Liver (tissue), 9 donors: ENCODE results near the gene MED26. TPM values are rescaled to one million over a fixed set of nuclear protein-coding genes. Genes with fewer than 3 reads are reported as not detected.

Experiments
- DNase-seq: peaks from one replicate; pipeline ENCODE4 v3.0.0-alpha.2; 2017; ENCODE audit warnings: low spot score
- H3K27ac ChIP-seq, 2 donors: one replicate each; pipeline ENCODE4 v1.7.0; 2013; ENCODE audit warnings: inconsistent platforms in 2 of 2, low read length in 2 of 2, control low read depth in 1 of 2, low read depth in 1 of 2, mild to moderate bottlenecking in 1 of 2
- H3K27me3 ChIP-seq, 4 donors: one replicate each; pipeline versions ENCODE4 v1.6.1 to v1.7.0; 2013; ENCODE audit warnings: low read length in 3 of 4, inconsistent platforms in 1 of 4, mild to moderate bottlenecking in 1 of 4, moderate library complexity in 1 of 4; ENCODE audit not compliant: control insufficient read depth in 4 of 4, insufficient read depth in 4 of 4
- H3K36me3 ChIP-seq, 4 donors: one replicate each; pipeline versions ENCODE4 v1.6.1 to v1.7.0; 2013; ENCODE audit warnings: low read length in 3 of 4, mild to moderate bottlenecking in 3 of 4, low read depth in 1 of 4, moderate library complexity in 1 of 4; ENCODE audit not compliant: control insufficient read depth in 4 of 4, insufficient read depth in 3 of 4
- H3K4me1 ChIP-seq, 4 donors: one replicate each; pipeline versions ENCODE4 v1.6.1 to v1.7.0; 2013; ENCODE audit warnings: low read length in 3 of 4, mild to moderate bottlenecking in 3 of 4, moderate library complexity in 1 of 4; ENCODE audit not compliant: control insufficient read depth in 4 of 4, insufficient read depth in 4 of 4
- H3K4me3 ChIP-seq, 3 donors: one replicate each; pipeline versions ENCODE4 v1.6.1 to v1.7.0; 2013; ENCODE audit warnings: low read length in 3 of 3, control low read depth in 1 of 3, low read depth in 1 of 3, mild to moderate bottlenecking in 1 of 3
- H3K9ac ChIP-seq, 2 donors: one replicate each; pipeline ENCODE4 v1.7.0; 2013; ENCODE audit warnings: low read length in 2 of 2, mild to moderate bottlenecking in 2 of 2, moderate library complexity in 2 of 2, control low read depth in 1 of 2, low read depth in 1 of 2
- H3K9me3 ChIP-seq, 4 donors: one replicate each; pipeline versions ENCODE4 v1.6.1 to v1.7.0; 2013; ENCODE audit warnings: low read length in 3 of 4; ENCODE audit not compliant: control insufficient read depth in 4 of 4
- EGR1 ChIP-seq, 2 donors: IDR thresholded peaks; 2 replicates each; pipeline ENCODE4 v1.6.1; 2016 to 2018; ENCODE audit warnings: antibody characterized with exemption in 2 of 2, low read depth in 2 of 2
- FOXA1 ChIP-seq: IDR thresholded peaks from 2 replicates; pipeline ENCODE4 v1.6.1; 2016; ENCODE audit warnings: antibody characterized with exemption
- FOXA2 ChIP-seq: IDR thresholded peaks from 2 replicates; pipeline ENCODE4 v1.6.1; 2016; ENCODE audit warnings: antibody characterized with exemption
- GABPA ChIP-seq, 2 donors: IDR thresholded peaks in 1 of 2; conservative IDR thresholded peaks in 1 of 2; 2 replicates each; pipeline ENCODE4 v1.6.1; 2016; ENCODE audit warnings: antibody characterized with exemption in 2 of 2, mild to moderate bottlenecking in 1 of 2, moderate library complexity in 1 of 2
- HNF4A ChIP-seq, 2 donors: conservative IDR thresholded peaks; 2 replicates each; pipeline ENCODE4 v1.6.1; 2016; ENCODE audit warnings: antibody characterized with exemption in 2 of 2, mild to moderate bottlenecking in 2 of 2
- HNF4G ChIP-seq: IDR thresholded peaks from 2 replicates; pipeline ENCODE4 v1.6.1; 2016; ENCODE audit warnings: antibody characterized with exemption
- JUND ChIP-seq, 2 donors: IDR thresholded peaks; 2 replicates each; pipeline ENCODE4 v1.6.1; 2016; ENCODE audit warnings: antibody characterized with exemption in 2 of 2
- NR2F2 ChIP-seq: IDR thresholded peaks from 2 replicates; pipeline ENCODE4 v1.6.1; 2016; ENCODE audit warnings: antibody characterized with exemption
- RAD21 ChIP-seq, 2 donors: IDR thresholded peaks; 2 replicates each; pipeline ENCODE4 v1.6.1; 2016; ENCODE audit warnings: antibody characterized with exemption in 2 of 2, mild to moderate bottlenecking in 2 of 2
- RXRA ChIP-seq, 2 donors: IDR thresholded peaks; 2 replicates each; pipeline ENCODE4 v1.6.1; 2017 to 2018; ENCODE audit warnings: antibody characterized with exemption in 2 of 2, mild to moderate bottlenecking in 1 of 2
- SP1 ChIP-seq: IDR thresholded peaks from 2 replicates; pipeline ENCODE4 v1.6.1; 2018; ENCODE audit warnings: antibody characterized with exemption, mild to moderate bottlenecking
- TAF1 ChIP-seq: conservative IDR thresholded peaks from 2 replicates; pipeline ENCODE4 v1.6.1; 2016; ENCODE audit warnings: antibody characterized with exemption, mild to moderate bottlenecking
- YY1 ChIP-seq: IDR thresholded peaks from 2 replicates; pipeline ENCODE4 v1.6.1; 2016; ENCODE audit warnings: antibody characterized with exemption, mild to moderate bottlenecking
- WGBS: extraction: QIAGEN DNeasy Blood & Tissue Kit; methylation state at CpG from one replicate; pipeline ENCODE4 v1.1.7; 2013; 5-methylcytosine and 5-hydroxymethylcytosine counted together
- polyA plus RNA-seq, 2 donors: library from polyadenylated mRNA; stranded (reverse) in 1 of 2; unstranded in 1 of 2; fragments of 200-250 nt in 1 of 2; fragments of >200 nt in 1 of 2; fragmentation: Nextera tagmentation in 1 of 2; extraction: Ambion mirVana in 1 of 2; gene quantifications; one replicate each; pipeline versions ENCODE4 v1.2.1 to v1.2.3, GENCODE V29; 2013 to 2015
- total RNA-seq, 2 donors: library from RNA; depleted of rRNA; stranded (reverse); fragments of >200 nt; gene quantifications; one replicate each; pipeline ENCODE4 v1.2.3, GENCODE V29; 2014
- TF ChIP-seq, protein P1 (sequence below): IDR thresholded peaks from 2 replicates; pipeline ENCODE4 v1.6.1; 2016; ENCODE audit warnings: antibody characterized with exemption, mild to moderate bottlenecking
- TF ChIP-seq, protein P2 (sequence below): IDR thresholded peaks from 2 replicates; pipeline ENCODE4 v1.6.1; 2016; ENCODE audit warnings: antibody characterized with exemption
- TF ChIP-seq, protein P3 (sequence below): IDR thresholded peaks from 2 replicates; pipeline ENCODE4 v1.6.1; 2016; ENCODE audit warnings: antibody characterized with exemption
- TF ChIP-seq, protein P4 (sequence below): fragments of 150-350 bp; IDR thresholded peaks from 2 replicates; pipeline ENCODE4 v1.5.1; 2017; ENCODE audit warnings: improper control_type of control experiment, low read depth, low read length; ENCODE audit not compliant: missing input control
- TF ChIP-seq, protein P5 (sequence below): IDR thresholded peaks from 2 replicates; pipeline ENCODE4 v1.6.1; 2016; ENCODE audit warnings: antibody characterized with exemption
- donor health status: healthy.
- donor health status: healthy.
- donor health status: healthy.
- donor health status: healthy.
- donor health status: healthy.

MED26 gene
- total and polyA plus RNA-seq, 4 donors: 1.5 to 3.8 (median 3.2) TPM

DNA sequence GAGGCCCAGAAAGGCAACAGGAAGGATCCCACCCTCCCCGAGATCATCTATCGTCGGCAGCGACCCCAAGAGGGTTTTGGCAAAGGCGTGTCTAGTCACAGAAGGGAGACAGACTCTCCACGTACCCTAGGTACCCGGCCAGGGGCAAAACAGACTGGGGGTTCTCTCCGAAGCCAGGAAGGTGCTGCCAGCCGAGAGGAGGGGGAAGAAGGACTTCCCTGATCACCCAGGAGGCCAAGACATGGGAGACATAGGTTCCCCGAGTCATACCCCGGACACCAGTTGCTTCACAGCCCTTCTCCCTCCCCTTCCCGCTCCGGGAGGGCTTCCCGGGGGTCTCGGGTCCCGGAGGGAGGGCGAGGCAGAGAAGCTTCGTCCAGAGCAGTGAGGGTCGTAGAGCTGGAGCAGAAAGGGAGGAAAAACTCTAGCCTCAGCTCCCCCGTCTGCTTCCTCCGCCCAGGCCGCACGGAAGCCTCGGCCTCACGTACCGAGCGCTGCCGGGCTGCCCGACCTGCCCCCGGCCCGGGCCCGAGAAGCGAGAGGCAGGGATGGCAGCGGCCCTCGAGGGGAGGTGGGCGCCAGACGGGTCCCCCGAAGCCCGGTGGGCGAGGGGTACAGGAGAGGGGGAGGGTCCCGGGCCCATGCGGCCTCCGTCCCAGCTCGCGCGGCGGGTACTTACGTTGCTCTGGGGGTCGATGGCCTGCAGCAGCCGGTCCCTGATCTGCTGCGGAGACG lies 644 bp downstream of the MED26 start:
- H3K27me3 ChIP-seq: no peaks in the 10 kb centered on the region
- under 1% methylated on average over 52 of the region's 52 CpGs for WGBS
- DNase-seq: peak; percentile 41
- peaks cover 4 to 45% (median 32%) of the 10 kb centered on the region in 4 donors for H3K4me1 ChIP-seq
- peaks cover 0 to 8% (median 4%) of the 10 kb centered on the region in 4 donors for H3K36me3 ChIP-seq
- peak overlapping the region; percentile 37 to 70 for H3K27ac ChIP-seq
- TF ChIP-seq FOXA1 (no peak), TAF1 (no peak), NR2F2 (no peak), JUND (IDR thresholded peaks at IDR 0.05) (no peak), SP1 (no peak), YY1 (no peak), GABPA (IDR thresholded peaks at IDR 0.05 in 1 of 2, conservative IDR thresholded peaks at IDR 0.05 in 1 of 2) (no peak), FOXA2 (no peak), HNF4G (no peak)
- TF ChIP-seq, protein P1, sequence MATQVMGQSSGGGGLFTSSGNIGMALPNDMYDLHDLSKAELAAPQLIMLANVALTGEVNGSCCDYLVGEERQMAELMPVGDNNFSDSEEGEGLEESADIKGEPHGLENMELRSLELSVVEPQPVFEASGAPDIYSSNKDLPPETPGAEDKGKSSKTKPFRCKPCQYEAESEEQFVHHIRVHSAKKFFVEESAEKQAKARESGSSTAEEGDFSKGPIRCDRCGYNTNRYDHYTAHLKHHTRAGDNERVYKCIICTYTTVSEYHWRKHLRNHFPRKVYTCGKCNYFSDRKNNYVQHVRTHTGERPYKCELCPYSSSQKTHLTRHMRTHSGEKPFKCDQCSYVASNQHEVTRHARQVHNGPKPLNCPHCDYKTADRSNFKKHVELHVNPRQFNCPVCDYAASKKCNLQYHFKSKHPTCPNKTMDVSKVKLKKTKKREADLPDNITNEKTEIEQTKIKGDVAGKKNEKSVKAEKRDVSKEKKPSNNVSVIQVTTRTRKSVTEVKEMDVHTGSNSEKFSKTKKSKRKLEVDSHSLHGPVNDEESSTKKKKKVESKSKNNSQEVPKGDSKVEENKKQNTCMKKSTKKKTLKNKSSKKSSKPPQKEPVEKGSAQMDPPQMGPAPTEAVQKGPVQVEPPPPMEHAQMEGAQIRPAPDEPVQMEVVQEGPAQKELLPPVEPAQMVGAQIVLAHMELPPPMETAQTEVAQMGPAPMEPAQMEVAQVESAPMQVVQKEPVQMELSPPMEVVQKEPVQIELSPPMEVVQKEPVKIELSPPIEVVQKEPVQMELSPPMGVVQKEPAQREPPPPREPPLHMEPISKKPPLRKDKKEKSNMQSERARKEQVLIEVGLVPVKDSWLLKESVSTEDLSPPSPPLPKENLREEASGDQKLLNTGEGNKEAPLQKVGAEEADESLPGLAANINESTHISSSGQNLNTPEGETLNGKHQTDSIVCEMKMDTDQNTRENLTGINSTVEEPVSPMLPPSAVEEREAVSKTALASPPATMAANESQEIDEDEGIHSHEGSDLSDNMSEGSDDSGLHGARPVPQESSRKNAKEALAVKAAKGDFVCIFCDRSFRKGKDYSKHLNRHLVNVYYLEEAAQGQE: no peak
- TF ChIP-seq, protein P2, sequence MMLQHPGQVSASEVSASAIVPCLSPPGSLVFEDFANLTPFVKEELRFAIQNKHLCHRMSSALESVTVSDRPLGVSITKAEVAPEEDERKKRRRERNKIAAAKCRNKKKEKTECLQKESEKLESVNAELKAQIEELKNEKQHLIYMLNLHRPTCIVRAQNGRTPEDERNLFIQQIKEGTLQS: no peak
- peak overlapping the region; percentile 91 to 99 (median 97) for H3K4me3 ChIP-seq
- no peaks in the 10 kb centered on the region for H3K9me3 ChIP-seq
- H3K9ac ChIP-seq: peak overlapping the region; percentile 75 to 87

DNA sequence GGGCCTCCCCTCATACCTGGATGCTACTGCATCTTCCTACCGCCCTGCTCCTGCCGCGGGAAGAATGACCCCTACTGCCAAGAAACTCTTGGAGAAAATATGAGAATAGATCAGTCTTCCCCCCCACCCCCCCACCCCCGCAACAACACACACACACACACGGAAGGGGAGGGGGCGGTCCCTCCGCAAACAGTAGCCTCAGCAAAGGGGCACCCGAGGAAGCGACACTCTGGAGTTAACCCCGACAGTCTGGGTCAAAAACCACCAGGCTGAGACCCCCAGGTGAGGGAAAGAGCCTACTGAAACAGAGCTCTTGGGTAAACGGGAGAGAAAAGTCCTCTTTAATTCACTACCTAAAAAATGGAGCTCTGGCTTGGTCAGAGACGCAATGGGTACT lies 1.2 kb downstream of the MED26 start:
- Histone ChIP-seq H3K27ac (peak overlapping the region in 1 of 2 donors; percentile 70), H3K9ac (peak overlapping the region; percentile 75 to 87), H3K9me3 (no peaks in the 10 kb centered on the region), H3K4me1 (peaks cover 4 to 40% (median 33%) of the 10 kb centered on the region in 4 donors), H3K36me3 (peaks cover 0 to 8% (median 4%) of the 10 kb centered on the region in 4 donors), H3K4me3 (peak overlapping the region; percentile 91 to 99 (median 97)), H3K27me3 (no peaks in the 10 kb centered on the region)
- WGBS: 4% methylated on average over 12 of the region's 12 CpGs
- TF ChIP-seq RXRA (IDR thresholded peaks at IDR 0.05): no peak
- TF ChIP-seq, protein P3, sequence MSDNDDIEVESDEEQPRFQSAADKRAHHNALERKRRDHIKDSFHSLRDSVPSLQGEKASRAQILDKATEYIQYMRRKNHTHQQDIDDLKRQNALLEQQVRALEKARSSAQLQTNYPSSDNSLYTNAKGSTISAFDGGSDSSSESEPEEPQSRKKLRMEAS: no peak
- TF ChIP-seq NR2F2: no peak
- TF ChIP-seq SP1: no peak
- TF ChIP-seq, protein P4, sequence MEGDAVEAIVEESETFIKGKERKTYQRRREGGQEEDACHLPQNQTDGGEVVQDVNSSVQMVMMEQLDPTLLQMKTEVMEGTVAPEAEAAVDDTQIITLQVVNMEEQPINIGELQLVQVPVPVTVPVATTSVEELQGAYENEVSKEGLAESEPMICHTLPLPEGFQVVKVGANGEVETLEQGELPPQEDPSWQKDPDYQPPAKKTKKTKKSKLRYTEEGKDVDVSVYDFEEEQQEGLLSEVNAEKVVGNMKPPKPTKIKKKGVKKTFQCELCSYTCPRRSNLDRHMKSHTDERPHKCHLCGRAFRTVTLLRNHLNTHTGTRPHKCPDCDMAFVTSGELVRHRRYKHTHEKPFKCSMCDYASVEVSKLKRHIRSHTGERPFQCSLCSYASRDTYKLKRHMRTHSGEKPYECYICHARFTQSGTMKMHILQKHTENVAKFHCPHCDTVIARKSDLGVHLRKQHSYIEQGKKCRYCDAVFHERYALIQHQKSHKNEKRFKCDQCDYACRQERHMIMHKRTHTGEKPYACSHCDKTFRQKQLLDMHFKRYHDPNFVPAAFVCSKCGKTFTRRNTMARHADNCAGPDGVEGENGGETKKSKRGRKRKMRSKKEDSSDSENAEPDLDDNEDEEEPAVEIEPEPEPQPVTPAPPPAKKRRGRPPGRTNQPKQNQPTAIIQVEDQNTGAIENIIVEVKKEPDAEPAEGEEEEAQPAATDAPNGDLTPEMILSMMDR: no peak
- TF ChIP-seq JUND (IDR thresholded peaks at IDR 0.05): no peak
- no peak for TF ChIP-seq TAF1
- no peak for TF ChIP-seq HNF4A (conservative IDR thresholded peaks at IDR 0.05)
- no peak for TF ChIP-seq FOXA1
- no peak for TF ChIP-seq FOXA2
- no peak for TF ChIP-seq YY1
- TF ChIP-seq EGR1 (IDR thresholded peaks at IDR 0.05; ENCODE audit: low read depth in 2 of 2): no peak
- no peak for TF ChIP-seq GABPA (IDR thresholded peaks at IDR 0.05 in 1 of 2, conservative IDR thresholded peaks at IDR 0.05 in 1 of 2)
- TF ChIP-seq RAD21 (IDR thresholded peaks at IDR 0.05): no peak
- TF ChIP-seq, protein P1: no peak
- TF ChIP-seq, protein P5, sequence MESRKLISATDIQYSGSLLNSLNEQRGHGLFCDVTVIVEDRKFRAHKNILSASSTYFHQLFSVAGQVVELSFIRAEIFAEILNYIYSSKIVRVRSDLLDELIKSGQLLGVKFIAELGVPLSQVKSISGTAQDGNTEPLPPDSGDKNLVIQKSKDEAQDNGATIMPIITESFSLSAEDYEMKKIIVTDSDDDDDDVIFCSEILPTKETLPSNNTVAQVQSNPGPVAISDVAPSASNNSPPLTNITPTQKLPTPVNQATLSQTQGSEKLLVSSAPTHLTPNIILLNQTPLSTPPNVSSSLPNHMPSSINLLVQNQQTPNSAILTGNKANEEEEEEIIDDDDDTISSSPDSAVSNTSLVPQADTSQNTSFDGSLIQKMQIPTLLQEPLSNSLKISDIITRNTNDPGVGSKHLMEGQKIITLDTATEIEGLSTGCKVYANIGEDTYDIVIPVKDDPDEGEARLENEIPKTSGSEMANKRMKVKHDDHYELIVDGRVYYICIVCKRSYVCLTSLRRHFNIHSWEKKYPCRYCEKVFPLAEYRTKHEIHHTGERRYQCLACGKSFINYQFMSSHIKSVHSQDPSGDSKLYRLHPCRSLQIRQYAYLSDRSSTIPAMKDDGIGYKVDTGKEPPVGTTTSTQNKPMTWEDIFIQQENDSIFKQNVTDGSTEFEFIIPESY: no peak
- TF ChIP-seq HNF4G: no peak
- TF ChIP-seq, protein P2: no peak
- no peak for DNase-seq
